ENCODE results near the gene SSTR3.

The SSTR3 gene

DNA sequence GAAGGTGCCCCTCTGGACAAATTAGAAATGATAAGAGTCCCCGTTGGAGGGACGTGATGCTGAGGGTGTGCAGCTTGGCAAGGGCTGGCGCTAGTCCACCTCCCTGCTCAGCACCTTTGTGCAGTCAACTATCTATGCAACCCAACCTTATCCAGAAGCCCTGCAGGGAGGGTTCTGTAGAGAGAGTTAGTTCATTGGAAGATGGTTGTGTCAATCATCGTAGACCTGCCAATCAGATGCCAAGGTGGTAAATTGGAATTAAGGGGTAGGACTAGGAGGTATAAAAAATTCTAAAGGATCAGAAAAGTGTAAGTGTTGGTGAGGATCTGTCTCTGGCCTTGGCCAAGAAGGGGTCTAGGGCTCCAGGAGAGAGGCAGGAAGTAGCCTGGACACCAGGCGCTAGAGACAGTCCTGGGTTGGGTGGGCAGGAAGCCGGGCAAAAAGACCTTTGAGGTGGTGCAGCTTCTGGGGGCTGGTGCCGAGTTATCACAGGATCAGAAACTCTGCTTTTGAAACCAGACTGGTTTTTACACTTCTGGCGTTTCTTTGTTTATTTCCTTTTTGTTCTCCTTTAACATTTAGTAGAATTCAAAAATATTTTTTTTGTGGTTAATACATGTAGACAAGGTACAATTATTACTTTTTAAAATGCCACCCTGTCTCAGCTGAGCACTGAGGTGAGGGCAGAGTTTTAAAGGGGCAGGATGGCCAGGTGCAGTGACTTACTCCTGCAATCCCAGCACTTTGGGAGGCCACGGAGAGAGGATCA lies 25.9 kb downstream of the SSTR3 start:
- H3F3A ChIP-seq (ENCODE audit: insufficient read depth, low read length) = no peaks in the 10 kb centered on the region
- H3K36me3 ChIP-seq (ENCODE audit: insufficient read depth, low read length) = no peaks in the 10 kb centered on the region; the same call in 1 of the 2 replicates
- H3K27ac ChIP-seq (ENCODE audit: low read depth, low read length, poor library complexity, severe bottlenecking) = no peak overlapping the region
- H3K9ac ChIP-seq (ENCODE audit: low read length) = no peak overlapping the region
- H3K9me3 ChIP-seq (ENCODE audit: low read length) = no peaks in the 10 kb centered on the region
- no peaks in the 10 kb centered on the region for H3K79me2 ChIP-seq (ENCODE audit: insufficient read depth, low read length)
- no peak overlapping the region for H2AFZ ChIP-seq (ENCODE audit: low read length)
- H3K4me3 ChIP-seq (ENCODE audit: low read depth, low read length, poor library complexity, severe bottlenecking) = no peak overlapping the region
- 0 out of 2 replicates have a peak, but pooled peaks cover 9% of the 10 kb centered on the region for H3K27me3 ChIP-seq (ENCODE audit: insufficient read depth, low read length)
- no peaks in the 10 kb centered on the region for H4K20me1 ChIP-seq (ENCODE audit: insufficient read depth, low read length)
- no peak for TF ChIP-seq EZH2 (IDR thresholded peaks at IDR 0.05; ENCODE audit: borderline replicate concordance, low read length)
- TF ChIP-seq, protein P1, sequence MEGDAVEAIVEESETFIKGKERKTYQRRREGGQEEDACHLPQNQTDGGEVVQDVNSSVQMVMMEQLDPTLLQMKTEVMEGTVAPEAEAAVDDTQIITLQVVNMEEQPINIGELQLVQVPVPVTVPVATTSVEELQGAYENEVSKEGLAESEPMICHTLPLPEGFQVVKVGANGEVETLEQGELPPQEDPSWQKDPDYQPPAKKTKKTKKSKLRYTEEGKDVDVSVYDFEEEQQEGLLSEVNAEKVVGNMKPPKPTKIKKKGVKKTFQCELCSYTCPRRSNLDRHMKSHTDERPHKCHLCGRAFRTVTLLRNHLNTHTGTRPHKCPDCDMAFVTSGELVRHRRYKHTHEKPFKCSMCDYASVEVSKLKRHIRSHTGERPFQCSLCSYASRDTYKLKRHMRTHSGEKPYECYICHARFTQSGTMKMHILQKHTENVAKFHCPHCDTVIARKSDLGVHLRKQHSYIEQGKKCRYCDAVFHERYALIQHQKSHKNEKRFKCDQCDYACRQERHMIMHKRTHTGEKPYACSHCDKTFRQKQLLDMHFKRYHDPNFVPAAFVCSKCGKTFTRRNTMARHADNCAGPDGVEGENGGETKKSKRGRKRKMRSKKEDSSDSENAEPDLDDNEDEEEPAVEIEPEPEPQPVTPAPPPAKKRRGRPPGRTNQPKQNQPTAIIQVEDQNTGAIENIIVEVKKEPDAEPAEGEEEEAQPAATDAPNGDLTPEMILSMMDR (IDR thresholded peaks at IDR 0.05; ENCODE audit: low read length) = no peak
- no peaks in the 10 kb centered on the region for H3K9me2 ChIP-seq (ENCODE audit: low read depth, low read length)
- no peaks in the 10 kb centered on the region for H3K4me1 ChIP-seq (ENCODE audit: insufficient read depth, low read length, severe bottlenecking)
- no peak overlapping the region for H3K4me2 ChIP-seq (ENCODE audit: low read length)

DNA sequence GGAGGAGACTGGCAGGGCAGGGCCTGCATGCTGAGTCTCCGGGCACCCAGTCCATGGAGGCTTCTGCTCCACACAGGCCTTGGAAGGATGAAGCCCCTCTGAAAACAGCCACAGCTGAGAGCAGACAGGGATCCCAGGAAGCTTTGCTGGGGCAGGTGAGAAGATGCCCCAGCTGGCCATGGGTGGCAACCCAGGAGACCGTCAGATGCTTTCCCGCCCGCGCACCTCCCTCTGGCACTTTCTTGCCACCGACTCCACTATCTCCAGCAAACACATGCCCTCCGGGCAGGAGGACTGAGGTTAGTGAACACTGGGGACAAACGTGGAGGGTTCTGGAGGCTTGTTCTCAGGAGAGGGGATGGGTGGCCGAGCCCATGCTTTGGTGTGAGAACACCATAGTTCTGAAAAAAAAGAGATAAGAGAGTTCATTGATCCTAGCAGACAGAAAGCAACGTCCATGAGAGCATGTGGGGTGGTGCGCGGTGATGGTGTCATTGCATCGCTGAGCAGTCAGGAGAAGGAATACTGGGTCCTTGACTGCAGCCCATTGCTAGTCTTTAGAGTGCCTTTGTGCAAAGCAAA lies 26.5 kb downstream of the SSTR3 start:
- Histone ChIP-seq H4K20me1 (ENCODE audit: insufficient read depth, low read length) (no peaks in the 10 kb centered on the region), H3F3A (ENCODE audit: insufficient read depth, low read length) (no peaks in the 10 kb centered on the region), H3K27me3 (ENCODE audit: insufficient read depth, low read length) (0 out of 2 replicates have a peak, but pooled peaks cover 9% of the 10 kb centered on the region), H3K79me2 (ENCODE audit: insufficient read depth, low read length) (no peaks in the 10 kb centered on the region), H3K4me3 (ENCODE audit: low read depth, low read length, poor library complexity, severe bottlenecking) (no peak overlapping the region), H3K27ac (ENCODE audit: low read depth, low read length, poor library complexity, severe bottlenecking) (no peak overlapping the region), H2AFZ (ENCODE audit: low read length) (no peak overlapping the region), H3K4me1 (ENCODE audit: insufficient read depth, low read length, severe bottlenecking) (no peaks in the 10 kb centered on the region), H3K4me2 (ENCODE audit: low read length) (no peak overlapping the region), H3K9me3 (ENCODE audit: low read length) (no peaks in the 10 kb centered on the region), H3K9me2 (ENCODE audit: low read depth, low read length) (no peaks in the 10 kb centered on the region), H3K36me3 (ENCODE audit: insufficient read depth, low read length) (no peaks in the 10 kb centered on the region; the same call in 1 of the 2 replicates), H3K9ac (ENCODE audit: low read length) (no peak overlapping the region)
- no peak for TF ChIP-seq EZH2 (IDR thresholded peaks at IDR 0.05; ENCODE audit: borderline replicate concordance, low read length)
- TF ChIP-seq, protein P1 (IDR thresholded peaks at IDR 0.05; ENCODE audit: low read length) = no peak

DNA sequence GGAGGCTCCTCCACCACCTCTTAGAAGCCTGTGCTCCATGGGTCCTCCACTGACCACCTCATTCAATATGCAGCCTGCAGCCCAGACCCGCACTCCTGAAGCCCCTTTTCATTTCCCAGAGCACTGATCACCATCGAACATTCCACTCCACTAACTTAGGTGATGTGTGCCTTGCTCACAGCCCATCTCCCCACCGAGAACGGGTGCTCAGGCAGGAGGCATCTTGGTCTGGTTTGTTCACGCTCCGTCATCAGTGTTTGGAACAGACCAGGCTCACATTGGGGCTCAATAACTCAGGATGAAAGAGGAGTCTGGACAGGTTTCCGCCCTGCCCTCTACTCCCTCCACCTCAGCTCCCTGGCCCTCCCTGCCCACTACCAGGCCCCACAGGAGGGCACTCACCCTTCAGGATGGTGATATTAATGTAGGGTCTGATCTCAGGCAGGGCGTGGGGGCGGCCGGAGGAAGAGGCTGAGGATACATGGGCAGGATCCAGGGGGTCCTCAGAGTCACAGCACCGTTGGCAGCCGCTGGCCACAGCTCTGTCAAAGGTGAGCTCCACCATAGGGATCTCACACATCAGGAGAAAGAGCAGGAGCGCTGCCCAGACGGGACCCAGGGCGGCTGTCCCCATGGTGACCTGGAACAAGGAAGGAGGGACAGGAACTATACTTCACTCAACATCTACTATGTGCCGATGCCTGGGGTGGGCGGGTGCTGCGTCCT lies 27.3 kb downstream of the SSTR3 start:
- H3K79me2 ChIP-seq (ENCODE audit: insufficient read depth, low read length) = no peaks in the 10 kb centered on the region
- no peaks in the 10 kb centered on the region; the same call in 1 of the 2 replicates for H3K36me3 ChIP-seq (ENCODE audit: insufficient read depth, low read length)
- H4K20me1 ChIP-seq (ENCODE audit: insufficient read depth, low read length) = no peaks in the 10 kb centered on the region
- no peak overlapping the region for H3K9ac ChIP-seq (ENCODE audit: low read length)
- no peaks in the 10 kb centered on the region for H3K9me3 ChIP-seq (ENCODE audit: low read length)
- no peaks in the 10 kb centered on the region for H3K4me1 ChIP-seq (ENCODE audit: insufficient read depth, low read length, severe bottlenecking)
- H3F3A ChIP-seq (ENCODE audit: insufficient read depth, low read length) = no peaks in the 10 kb centered on the region
- no peak for TF ChIP-seq EZH2 (IDR thresholded peaks at IDR 0.05; ENCODE audit: borderline replicate concordance, low read length)
- TF ChIP-seq, protein P1 (IDR thresholded peaks at IDR 0.05; ENCODE audit: low read length) = no peak
- H2AFZ ChIP-seq (ENCODE audit: low read length) = no peak overlapping the region
- H3K27me3 ChIP-seq (ENCODE audit: insufficient read depth, low read length) = 0 out of 2 replicates have a peak, but pooled peaks cover 9% of the 10 kb centered on the region
- no peak overlapping the region for H3K4me2 ChIP-seq (ENCODE audit: low read length)
- H3K4me3 ChIP-seq (ENCODE audit: low read depth, low read length, poor library complexity, severe bottlenecking) = no peak overlapping the region
- H3K9me2 ChIP-seq (ENCODE audit: low read depth, low read length) = no peaks in the 10 kb centered on the region
- no peak overlapping the region for H3K27ac ChIP-seq (ENCODE audit: low read depth, low read length, poor library complexity, severe bottlenecking)
